Stimulated activated naive CD8-positive, alpha-beta T cell treated with anti-CD3 and anti-CD28 coated beads, Interleukin-15, Interleukin-2, amounts not matched to agents 100 ng/mL and 50 ng/mL, for 24 hours (primary cell): ENCODE data around the gene ENOX1.

Experiments used
- H3K27ac Mint-ChIP-seq: one replicate; pipeline ENCODE4 v1.8.0; 2021; ENCODE audit warnings: mild to moderate bottlenecking, mixed read lengths
- H3K27me3 Mint-ChIP-seq: one replicate; pipeline ENCODE4 v1.8.0; 2021; ENCODE audit warnings: mixed read lengths
- H3K36me3 Mint-ChIP-seq: one replicate; pipeline ENCODE4 v1.8.0; 2021; ENCODE audit warnings: low read depth, mixed read lengths
- H3K4me1 Mint-ChIP-seq: one replicate; pipeline ENCODE4 v1.8.0; 2021; ENCODE audit warnings: low read depth, mixed read lengths
- H3K4me3 Mint-ChIP-seq: one replicate; pipeline ENCODE4 v1.8.0; 2021; ENCODE audit warnings: mild to moderate bottlenecking, mixed read lengths
- H3K9me3 Mint-ChIP-seq: one replicate; pipeline ENCODE4 v1.8.0; 2021; ENCODE audit warnings: mixed read lengths

Gene ENOX1

GRCh38 chr13:43687038-43687437 is 99.7 kb downstream of the ENOX1 start:
- no peak overlapping the region for H3K27ac Mint-ChIP-seq
- H3K27me3 Mint-ChIP-seq: peaks cover 9% of the 10 kb centered on the region
- H3K4me3 Mint-ChIP-seq: no peak overlapping the region
- H3K36me3 Mint-ChIP-seq: no peaks in the 10 kb centered on the region
- no peaks in the 10 kb centered on the region for H3K9me3 Mint-ChIP-seq
- no peaks in the 10 kb centered on the region for H3K4me1 Mint-ChIP-seq

DNA sequence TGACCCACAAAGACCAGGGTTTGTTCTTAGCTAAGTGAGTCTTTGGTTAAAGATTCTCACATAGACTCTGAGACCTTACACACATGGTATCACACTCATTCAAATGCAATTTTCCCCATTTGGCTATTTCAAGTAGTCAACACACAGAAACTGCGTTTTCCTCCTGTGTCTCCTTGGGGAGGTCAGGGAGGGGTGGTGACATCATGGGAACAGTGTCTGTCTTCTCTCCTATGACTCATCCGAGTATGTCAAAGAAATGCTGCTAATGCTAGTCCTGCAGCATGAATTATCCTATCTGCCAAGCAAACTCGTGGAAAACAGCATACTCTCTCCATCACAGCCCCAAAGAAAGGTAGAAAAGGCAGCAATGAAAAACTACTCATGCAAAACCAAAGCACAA is 100.2 kb downstream of the ENOX1 start:
- no peak overlapping the region for H3K27ac Mint-ChIP-seq
- H3K36me3 Mint-ChIP-seq: no peaks in the 10 kb centered on the region
- H3K9me3 Mint-ChIP-seq: no peaks in the 10 kb centered on the region
- no peaks in the 10 kb centered on the region for H3K4me1 Mint-ChIP-seq
- no peak overlapping the region for H3K4me3 Mint-ChIP-seq
- peaks cover 9% of the 10 kb centered on the region for H3K27me3 Mint-ChIP-seq

DNA sequence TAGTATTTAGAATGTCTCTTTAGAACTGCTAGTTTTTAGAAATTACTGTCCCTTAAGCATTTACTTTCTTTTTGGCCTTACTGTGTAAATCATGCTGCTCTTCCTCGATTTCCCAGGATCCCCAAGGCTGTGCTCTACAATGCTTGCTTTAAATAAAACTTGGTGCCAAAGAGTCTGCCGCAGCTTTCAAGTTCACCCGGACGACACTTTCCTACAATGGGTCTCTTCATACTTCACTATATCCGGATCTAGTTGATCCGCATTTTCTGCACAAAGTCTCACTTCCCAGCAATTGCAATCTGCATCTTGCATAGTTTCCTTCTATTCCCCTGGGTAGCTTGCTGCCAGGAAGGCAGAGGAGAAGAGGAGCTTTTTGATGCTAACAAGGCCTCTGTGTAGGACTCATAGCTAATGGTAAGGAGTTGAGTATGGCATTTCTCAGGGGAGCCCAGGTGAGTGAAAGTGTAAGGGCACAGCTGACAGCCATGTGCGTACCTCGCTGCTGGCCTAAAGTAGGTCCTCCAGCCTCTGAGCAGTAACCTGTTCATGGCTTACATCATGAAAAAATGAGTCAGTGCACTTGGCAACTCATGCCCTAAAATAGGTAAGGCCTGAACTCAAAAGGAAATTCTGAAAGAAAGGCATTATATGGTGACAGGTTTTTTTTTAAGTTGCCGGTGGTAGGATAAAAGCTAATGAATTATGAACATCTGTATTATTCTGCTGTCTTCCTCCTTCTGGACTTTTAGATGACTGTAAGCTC is 101.6 kb downstream of the ENOX1 start:
- H3K4me1 Mint-ChIP-seq: no peaks in the 10 kb centered on the region

GRCh38 chr13:43682701-43683100 is 104.1 kb downstream of the ENOX1 start:
- no peaks in the 10 kb centered on the region for H3K4me1 Mint-ChIP-seq

More for the DNA sequence above, 101.6 kb downstream of the ENOX1 start:
- H3K9me3 Mint-ChIP-seq: no peaks in the 10 kb centered on the region
- no peak overlapping the region for H3K4me3 Mint-ChIP-seq
- H3K36me3 Mint-ChIP-seq: no peaks in the 10 kb centered on the region
- no peak overlapping the region for H3K27ac Mint-ChIP-seq
- peaks cover 5% of the 10 kb centered on the region for H3K27me3 Mint-ChIP-seq

DNA sequence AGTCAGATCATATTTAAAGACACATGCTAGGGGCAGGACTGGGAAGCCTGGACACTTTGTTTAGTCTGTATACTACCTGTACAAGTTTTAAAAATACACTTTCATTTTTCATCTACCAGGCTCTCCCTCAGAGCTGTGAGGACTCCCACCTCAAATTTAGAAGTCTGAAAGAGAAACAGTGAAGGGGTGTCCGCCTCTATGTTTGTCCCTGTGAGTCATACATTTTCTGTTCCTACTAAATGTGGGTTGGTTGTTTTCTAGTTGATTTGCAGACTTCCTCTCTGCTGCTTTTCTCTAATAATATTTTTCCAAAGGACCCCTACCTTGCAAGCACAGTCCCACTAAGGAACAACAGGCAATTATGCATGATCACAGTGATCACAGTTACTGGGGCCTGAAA is 110.5 kb downstream of the ENOX1 start:
- H3K27me3 Mint-ChIP-seq: peaks cover 7% of the 10 kb centered on the region
- no peak overlapping the region for H3K27ac Mint-ChIP-seq
- no peak overlapping the region for H3K4me3 Mint-ChIP-seq
- no peaks in the 10 kb centered on the region for H3K36me3 Mint-ChIP-seq
- no peaks in the 10 kb centered on the region for H3K9me3 Mint-ChIP-seq
- H3K4me1 Mint-ChIP-seq: no peaks in the 10 kb centered on the region

More at GRCh38 chr13:43682701-43683100, 104.1 kb downstream of the ENOX1 start:
- Mint-ChIP-seq H3K27me3 (no peaks in the 10 kb centered on the region), H3K9me3 (no peaks in the 10 kb centered on the region), H3K27ac (no peak overlapping the region), H3K4me3 (no peak overlapping the region), H3K36me3 (no peaks in the 10 kb centered on the region)

DNA sequence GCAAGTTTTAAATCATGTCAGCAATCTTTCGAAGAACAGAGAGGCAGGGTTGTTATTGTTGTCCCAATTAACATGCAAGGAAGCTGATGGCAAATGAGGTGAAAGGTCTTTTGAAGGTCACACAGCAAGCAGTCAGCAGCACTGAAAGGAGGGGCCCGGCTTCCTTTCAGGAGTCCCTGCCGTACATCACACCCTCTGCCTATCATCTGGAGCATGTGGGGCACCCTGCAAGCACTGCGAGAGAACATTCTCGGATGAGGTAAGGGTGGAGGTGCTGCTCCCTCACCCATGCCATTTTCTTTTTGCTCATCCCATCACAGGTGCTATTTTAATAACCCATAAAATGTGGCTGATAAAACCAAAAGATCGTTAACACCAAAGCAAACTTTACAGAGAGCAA is 111.2 kb downstream of the ENOX1 start:
- no peaks in the 10 kb centered on the region for H3K9me3 Mint-ChIP-seq

GRCh38 chr13:43669964-43670363 is 116.8 kb downstream of the ENOX1 start:
- H3K27me3 Mint-ChIP-seq: peaks cover 13% of the 10 kb centered on the region

More for the DNA sequence above, 111.2 kb downstream of the ENOX1 start:
- H3K36me3 Mint-ChIP-seq: no peaks in the 10 kb centered on the region
- H3K4me3 Mint-ChIP-seq: no peak overlapping the region
- no peaks in the 10 kb centered on the region for H3K4me1 Mint-ChIP-seq
- no peak overlapping the region for H3K27ac Mint-ChIP-seq
- peaks cover 13% of the 10 kb centered on the region for H3K27me3 Mint-ChIP-seq

DNA sequence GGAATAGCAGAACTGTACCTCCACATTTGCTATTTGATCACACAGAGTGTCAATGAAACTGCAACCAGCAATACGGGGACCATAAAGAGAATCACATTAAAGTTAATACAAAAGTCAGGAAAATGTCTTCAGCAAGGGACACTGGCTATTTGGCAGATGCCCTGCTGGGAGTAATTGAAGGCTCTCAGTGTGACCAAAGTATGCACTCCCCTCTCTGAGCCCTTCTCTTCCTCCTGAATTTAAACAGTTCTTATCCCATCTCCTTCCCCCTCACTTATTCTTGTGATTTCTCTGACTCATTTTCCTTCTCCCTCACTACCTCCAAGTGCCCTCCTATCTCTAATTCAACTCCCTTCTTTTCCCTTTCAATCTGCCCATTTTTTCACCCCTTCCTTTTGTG is 117.7 kb downstream of the ENOX1 start:
- Mint-ChIP-seq H3K36me3 (no peaks in the 10 kb centered on the region), H3K27me3 (peaks cover 13% of the 10 kb centered on the region), H3K27ac (no peak overlapping the region), H3K4me3 (no peak overlapping the region), H3K9me3 (no peaks in the 10 kb centered on the region), H3K4me1 (peaks cover 6% of the 10 kb centered on the region)

More at GRCh38 chr13:43669964-43670363, 116.8 kb downstream of the ENOX1 start:
- H3K27ac Mint-ChIP-seq: no peak overlapping the region
- no peaks in the 10 kb centered on the region for H3K9me3 Mint-ChIP-seq
- H3K4me3 Mint-ChIP-seq: no peak overlapping the region
- peaks cover under 1% of the 10 kb centered on the region for H3K4me1 Mint-ChIP-seq
- H3K36me3 Mint-ChIP-seq: no peaks in the 10 kb centered on the region

GRCh38 chr13:43666403-43666802 is 120.4 kb downstream of the ENOX1 start:
- peaks cover 7% of the 10 kb centered on the region for H3K27me3 Mint-ChIP-seq
- no peak overlapping the region for H3K27ac Mint-ChIP-seq
- no peak overlapping the region for H3K4me3 Mint-ChIP-seq
- H3K36me3 Mint-ChIP-seq: no peaks in the 10 kb centered on the region
- peaks cover 6% of the 10 kb centered on the region for H3K4me1 Mint-ChIP-seq
- no peaks in the 10 kb centered on the region for H3K9me3 Mint-ChIP-seq

- H3K36me3 Mint-ChIP-seq: no peaks in the 10 kb centered on the region
- peaks cover 6% of the 10 kb centered on the region for H3K4me1 Mint-ChIP-seq
- no peaks in the 10 kb centered on the region for H3K9me3 Mint-ChIP-seq
- no peak overlapping the region for H3K4me3 Mint-ChIP-seq
- no peaks in the 10 kb centered on the region for H3K27me3 Mint-ChIP-seq
- H3K27ac Mint-ChIP-seq: no peak overlapping the region
These were observed 121.4 kb downstream of the ENOX1 start for GRCh38 chr13:43665388-43665787.

DNA sequence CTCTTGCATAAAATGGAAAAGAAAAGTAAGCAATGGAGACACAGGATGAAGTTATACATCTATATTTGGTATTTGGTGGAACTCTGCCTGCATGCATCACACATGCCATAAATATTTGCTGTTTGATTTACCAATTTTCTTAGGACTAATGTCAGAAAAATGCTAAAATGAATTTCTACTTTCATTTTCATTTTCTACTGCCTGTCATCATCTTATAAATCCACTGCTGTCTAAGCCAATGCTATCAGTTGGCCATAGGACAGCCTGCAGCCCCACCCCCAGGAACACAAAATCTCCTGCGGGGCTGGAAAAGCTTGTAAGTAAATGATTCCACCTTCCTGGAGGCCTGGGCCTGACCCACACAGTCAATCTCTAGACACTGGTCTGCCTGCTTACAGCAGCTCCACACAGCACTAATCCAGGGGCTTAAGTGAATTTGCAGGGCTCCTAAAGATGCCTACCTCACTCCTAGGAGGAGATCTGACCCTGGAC is 122.0 kb downstream of the ENOX1 start:
- H3K36me3 Mint-ChIP-seq: no peaks in the 10 kb centered on the region
- H3K4me1 Mint-ChIP-seq: peaks cover 6% of the 10 kb centered on the region
- H3K27me3 Mint-ChIP-seq: no peaks in the 10 kb centered on the region
- H3K4me3 Mint-ChIP-seq: no peak overlapping the region
- H3K27ac Mint-ChIP-seq: no peak overlapping the region
- H3K9me3 Mint-ChIP-seq: no peaks in the 10 kb centered on the region

- Mint-ChIP-seq H3K27ac (no peak overlapping the region), H3K36me3 (no peaks in the 10 kb centered on the region), H3K4me1 (peaks cover 6% of the 10 kb centered on the region), H3K27me3 (peaks cover 5% of the 10 kb centered on the region), H3K9me3 (no peaks in the 10 kb centered on the region), H3K4me3 (no peak overlapping the region)
These were observed 123.2 kb downstream of the ENOX1 start for GRCh38 chr13:43663474-43664090.

DNA sequence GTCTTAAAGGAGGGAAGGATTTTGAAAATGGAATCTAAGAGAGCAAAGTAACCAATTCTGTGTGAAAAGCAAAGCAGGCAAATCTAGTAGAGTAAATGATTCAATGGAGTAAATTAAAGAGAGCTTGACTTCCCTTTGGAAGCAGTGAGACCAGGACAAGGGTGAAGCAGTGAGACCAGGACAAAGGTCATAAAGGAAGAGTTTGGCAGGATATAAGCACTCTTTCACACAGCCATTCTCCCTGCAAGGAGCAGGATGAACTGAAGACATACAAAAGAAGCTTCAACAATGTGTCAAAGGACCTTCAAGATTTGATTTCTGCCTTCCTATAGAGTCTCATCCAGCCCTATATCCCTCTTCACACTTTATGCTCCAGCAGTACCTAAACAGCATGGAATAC is 123.8 kb downstream of the ENOX1 start:
- Mint-ChIP-seq H3K27me3 (peaks cover 8% of the 10 kb centered on the region), H3K4me3 (no peak overlapping the region), H3K9me3 (no peaks in the 10 kb centered on the region)

GRCh38 chr13:43661161-43661830 is 125.5 kb downstream of the ENOX1 start:
- Mint-ChIP-seq H3K4me3 (no peak overlapping the region), H3K9me3 (no peaks in the 10 kb centered on the region), H3K36me3 (no peaks in the 10 kb centered on the region)

More for the DNA sequence above, 123.8 kb downstream of the ENOX1 start:
- H3K27ac Mint-ChIP-seq: no peak overlapping the region
- H3K4me1 Mint-ChIP-seq: peaks cover 6% of the 10 kb centered on the region
- H3K36me3 Mint-ChIP-seq: no peaks in the 10 kb centered on the region

DNA sequence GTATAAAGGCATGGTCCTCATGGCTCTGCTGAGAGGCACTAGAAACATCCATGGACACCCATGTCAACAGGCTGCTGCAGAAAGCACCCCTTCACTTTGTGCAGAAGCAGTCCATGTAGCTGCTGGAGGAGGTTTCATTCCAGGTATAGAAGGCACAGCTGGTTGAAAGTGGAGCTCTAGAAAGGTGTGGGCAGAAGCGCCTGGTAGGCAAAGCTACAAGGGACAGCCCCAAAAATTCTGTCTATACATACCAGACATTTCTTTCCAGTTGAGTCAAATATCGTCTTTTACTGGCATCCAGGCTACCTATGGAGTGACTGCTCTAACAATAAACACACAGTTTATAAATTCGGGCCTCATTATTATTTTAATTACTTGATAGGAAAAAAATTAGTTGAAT is 129.3 kb downstream of the ENOX1 start:
- no peaks in the 10 kb centered on the region for H3K9me3 Mint-ChIP-seq
- H3K27me3 Mint-ChIP-seq: peaks cover 8% of the 10 kb centered on the region
- H3K4me1 Mint-ChIP-seq: no peaks in the 10 kb centered on the region
- no peak overlapping the region for H3K4me3 Mint-ChIP-seq
- no peaks in the 10 kb centered on the region for H3K36me3 Mint-ChIP-seq
- H3K27ac Mint-ChIP-seq: no peak overlapping the region

More at GRCh38 chr13:43661161-43661830, 125.5 kb downstream of the ENOX1 start:
- peaks cover 6% of the 10 kb centered on the region for H3K4me1 Mint-ChIP-seq
- peaks cover 8% of the 10 kb centered on the region for H3K27me3 Mint-ChIP-seq
- no peak overlapping the region for H3K27ac Mint-ChIP-seq
